Natural killer cell (primary cell): ENCODE data around the gene SCO1. TPM values are rescaled to one million over a fixed set of nuclear protein-coding genes. Genes with fewer than 3 reads are reported as not detected.

Experiments used
- ATAC-seq, 3 donors: fragments of 150-1000 bp in 2 of 3; fragments of 200-7000 bp in 1 of 3; cut with Tn5 transposase; 1 replicate in 1 of 3; 2 replicates in 2 of 3; pipeline ENCODE4 v1.10.0; 2021; ENCODE audit warnings: mild to moderate bottlenecking in 2 of 3, moderate library complexity in 2 of 3
- DNase-seq, 2 donors: peaks; one replicate each; pipeline versions ENCODE4 v3.0.0 to v3.0.0-alpha.2; 2013 to 2021; ENCODE audit warnings: mixed read lengths in 1 of 2
- H3K27ac ChIP-seq: one replicate; pipeline ENCODE4 v1.5.1; 2013; ENCODE audit warnings: mild to moderate bottlenecking, low read length
- H3K27me3 ChIP-seq: one replicate; pipeline ENCODE4 v1.6.1; 2013; ENCODE audit warnings: low read length; ENCODE audit not compliant: control insufficient read depth, insufficient read depth
- H3K36me3 ChIP-seq: one replicate; pipeline ENCODE4 v1.6.1; 2013; ENCODE audit warnings: low read length; ENCODE audit not compliant: control insufficient read depth, insufficient read depth
- H3K4me1 ChIP-seq: one replicate; pipeline ENCODE4 v1.6.1; 2013; ENCODE audit warnings: low read length; ENCODE audit not compliant: control insufficient read depth, insufficient read depth
- H3K4me3 ChIP-seq: one replicate; pipeline ENCODE4 v1.5.1; 2013; ENCODE audit warnings: low read length
- H3K9me3 ChIP-seq: one replicate; pipeline ENCODE4 v1.6.1; 2013; ENCODE audit warnings: low read length; ENCODE audit not compliant: control insufficient read depth, insufficient read depth
- H3K27ac Mint-ChIP-seq, 2 donors: one replicate each; pipeline ENCODE4 v1.8.0; 2022; ENCODE audit warnings: mild to moderate bottlenecking in 2 of 2, mixed read lengths in 2 of 2, moderate library complexity in 1 of 2
- H3K27me3 Mint-ChIP-seq, 2 donors: one replicate each; pipeline ENCODE4 v1.8.0; 2022; ENCODE audit warnings: low read depth in 2 of 2, mixed read lengths in 2 of 2
- H3K36me3 Mint-ChIP-seq: one replicate; pipeline ENCODE4 v1.8.0; 2022; ENCODE audit warnings: mixed read lengths
- H3K4me1 Mint-ChIP-seq, 2 donors: one replicate each; pipeline ENCODE4 v1.8.0; 2022; ENCODE audit warnings: mixed read lengths in 2 of 2
- H3K4me3 Mint-ChIP-seq: one replicate; pipeline ENCODE4 v1.8.0; 2022; ENCODE audit warnings: mild to moderate bottlenecking, moderate library complexity, mixed read lengths
- H3K9me3 Mint-ChIP-seq, 2 donors: one replicate each; pipeline ENCODE4 v1.8.0; 2022; ENCODE audit warnings: mixed read lengths in 2 of 2
- CTCF ChIP-seq: fragments of 200-600 bp; IDR thresholded peaks from one replicate; pipeline ENCODE4 v1.8.0; 2022; ENCODE audit warnings: antibody characterized with exemption
- WGBS: methylation state at CpG from one replicate; pipeline ENCODE4 v1.1.7; 2013; ENCODE audit warnings: missing lambda C conversion rate; ENCODE audit not compliant: insufficient coverage; 5-methylcytosine and 5-hydroxymethylcytosine counted together
- intact Hi-C: fragments of 100-400 bp; cut with micrococcal nuclease; formaldehyde crosslinking; loops from one replicate; pipeline ENCODE4 v1.14.2; 2022
- total RNA-seq, 4 donors: library from RNA; stranded (reverse); fragments of 120-200 nt in 1 of 4; gene quantifications; one replicate each; pipeline versions ENCODE4 v1.2.3 to v1.2.4, GENCODE V29; 2013 to 2022

Gene SCO1
- total RNA-seq, 3 donors from 2014 or later (not counting 1 experiment from before 2014, with no cell fraction given) = 13.4 to 22.9 (median 18.8) TPM

- WGBS = 78% methylated on average over 3 of the region's 3 CpGs
- Histone ChIP-seq H3K27ac (peak overlapping the region; percentile 42), H3K36me3 (peaks cover 6% of the 10 kb centered on the region), H3K9me3 (no peaks in the 10 kb centered on the region), H3K4me3 (no peak overlapping the region), H3K4me1 (peaks cover 15% of the 10 kb centered on the region), H3K27me3 (no peaks in the 10 kb centered on the region)
- DNase-seq (no peak), ATAC-seq (no peak)
- no peak for TF ChIP-seq CTCF
- H3K9me3 Mint-ChIP-seq = no peaks in the 10 kb centered on the region
- peaks cover 21 to 43% of the 10 kb centered on the region in 2 donors for H3K4me1 Mint-ChIP-seq
- H3K4me3 Mint-ChIP-seq = no peak overlapping the region
- intact Hi-C loops = loop anchor here (5.0 kb wide), 1 partner anchor 33 kb away; no protein-coding TSS in a partner anchor
- peak overlapping the region; percentile 72 to 91 for H3K27ac Mint-ChIP-seq
- H3K27me3 Mint-ChIP-seq = no peaks in the 10 kb centered on the region
- no peaks in the 10 kb centered on the region for H3K36me3 Mint-ChIP-seq
These were observed 48.4 kb downstream of the SCO1 start for GRCh38 chr17:10648956-10649355.

GRCh38 chr17:10648381-10648780 is 49.0 kb downstream of the SCO1 start:
- DNase-seq (no peak), ATAC-seq (no peak)
- Mint-ChIP-seq H3K4me3 (no peak overlapping the region), H3K27me3 (no peaks in the 10 kb centered on the region), H3K4me1 (peaks cover 19 to 37% of the 10 kb centered on the region in 2 donors), H3K36me3 (no peaks in the 10 kb centered on the region), H3K9me3 (no peaks in the 10 kb centered on the region), H3K27ac (peak overlapping the region in 1 of 2 donors; percentile 15)
- Histone ChIP-seq H3K9me3 (no peaks in the 10 kb centered on the region), H3K4me3 (no peak overlapping the region), H3K27me3 (no peaks in the 10 kb centered on the region), H3K27ac (no peak overlapping the region), H3K36me3 (peaks cover 6% of the 10 kb centered on the region), H3K4me1 (peaks cover 13% of the 10 kb centered on the region)
- 89% methylated on average over 4 of the region's 5 CpGs for WGBS
- intact Hi-C loops = loop anchor here (5.0 kb wide), 1 partner anchor 34 kb away; no protein-coding TSS in a partner anchor
- no peak for TF ChIP-seq CTCF

- H3K4me3 Mint-ChIP-seq = no peak overlapping the region
These were observed 50.8 kb downstream of the SCO1 start for GRCh38 chr17:10646392-10646990.

More at GRCh38 chr17:10646392-10646990, 50.8 kb downstream of the SCO1 start:
- Histone ChIP-seq H3K9me3 (no peaks in the 10 kb centered on the region), H3K4me1 (peaks cover 6% of the 10 kb centered on the region), H3K36me3 (peaks cover 12% of the 10 kb centered on the region), H3K4me3 (no peak overlapping the region), H3K27ac (no peak overlapping the region), H3K27me3 (no peaks in the 10 kb centered on the region)
- peak; percentile 87 for TF ChIP-seq CTCF
- H3K36me3 Mint-ChIP-seq = no peaks in the 10 kb centered on the region
- H3K4me1 Mint-ChIP-seq = peaks cover 11 to 23% of the 10 kb centered on the region in 2 donors
- no peaks in the 10 kb centered on the region for H3K9me3 Mint-ChIP-seq
- peak; percentile 67 to 82 (median 72) for ATAC-seq
- peak; percentile 68 to 86 for DNase-seq
- no peak overlapping the region for H3K27ac Mint-ChIP-seq
- H3K27me3 Mint-ChIP-seq = no peaks in the 10 kb centered on the region
- intact Hi-C loops = loop anchor here (1.0 to 5.0 kb wide), 2 partner anchors 36 to 199 kb away; no protein-coding TSS in a partner anchor
- 44% methylated on average over 8 of the region's 8 CpGs for WGBS
